GM15510 (cell line): ENCODE data around the gene C11orf86.

ENCODE experiments used
- POLR2A ChIP-seq: IDR thresholded peaks from 3 replicates; pipeline ENCODE4 v1.6.1; 2011; ENCODE audit warnings: borderline replicate concordance; ENCODE audit not compliant: insufficient read length; ENCODE audit errors: extremely low read depth

The C11orf86 gene

DNA sequence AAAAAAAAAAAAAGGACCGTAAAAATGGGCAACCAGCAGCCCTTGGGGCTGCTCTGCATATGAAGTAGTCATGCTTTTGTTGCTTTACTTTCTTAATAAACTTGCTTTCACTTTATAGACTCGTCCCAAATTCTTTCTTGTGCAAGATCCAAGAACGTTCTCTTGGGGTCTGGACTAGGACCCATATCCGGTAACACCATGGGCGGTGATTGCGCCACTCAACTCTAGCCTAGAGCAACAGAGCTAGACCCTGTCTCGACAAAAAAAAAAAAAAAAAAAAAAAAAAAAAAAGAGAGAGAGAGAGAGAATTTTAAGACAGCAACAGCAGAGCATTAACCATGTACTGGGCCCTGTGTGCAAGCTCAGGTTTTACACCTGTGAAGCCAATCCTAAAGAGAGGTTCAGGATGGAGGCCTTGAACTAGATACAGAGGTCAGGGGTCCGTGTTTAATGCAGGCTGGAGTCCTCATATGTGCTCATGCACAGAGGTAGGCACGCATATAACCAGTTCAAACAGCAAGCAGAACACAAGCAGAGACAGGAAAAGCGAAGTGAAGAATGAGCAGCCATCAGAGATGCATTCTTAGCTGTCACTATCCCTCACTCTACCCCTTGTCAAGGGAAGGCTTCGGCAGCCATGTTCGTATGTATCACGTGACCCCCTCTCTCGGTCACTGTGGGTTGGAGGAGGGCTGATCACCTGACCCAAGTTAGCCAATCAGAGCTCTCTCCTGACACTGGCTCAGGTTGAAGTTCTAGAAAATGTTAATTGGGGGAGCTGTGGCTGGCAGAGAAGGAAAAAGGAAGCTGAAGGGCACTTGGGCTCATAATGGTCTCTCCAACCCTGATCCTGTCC, 31.2 kb downstream of the C11orf86 start:
- no peak for TF ChIP-seq POLR2A

DNA sequence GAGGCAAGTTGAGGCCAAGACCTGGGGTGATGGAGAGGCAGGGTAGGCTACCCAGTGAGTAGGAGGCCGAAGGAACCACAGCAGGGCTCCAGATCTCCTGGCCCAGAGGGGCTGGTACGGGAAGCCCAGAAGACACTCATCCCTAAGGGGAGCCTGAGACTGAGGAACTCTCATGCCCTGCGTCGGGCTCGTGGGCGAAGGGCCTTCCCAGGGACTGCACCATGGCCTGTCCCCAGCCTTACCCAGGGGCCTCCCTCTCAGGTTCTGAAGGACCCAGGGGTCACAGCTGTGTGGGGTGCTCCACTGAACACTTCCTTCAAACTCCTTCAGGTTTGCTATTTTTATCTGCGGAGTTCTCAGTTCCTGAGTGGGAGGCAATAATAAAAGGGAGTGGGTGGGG, 32.0 kb downstream of the C11orf86 start:
- TF ChIP-seq POLR2A: no peak

DNA sequence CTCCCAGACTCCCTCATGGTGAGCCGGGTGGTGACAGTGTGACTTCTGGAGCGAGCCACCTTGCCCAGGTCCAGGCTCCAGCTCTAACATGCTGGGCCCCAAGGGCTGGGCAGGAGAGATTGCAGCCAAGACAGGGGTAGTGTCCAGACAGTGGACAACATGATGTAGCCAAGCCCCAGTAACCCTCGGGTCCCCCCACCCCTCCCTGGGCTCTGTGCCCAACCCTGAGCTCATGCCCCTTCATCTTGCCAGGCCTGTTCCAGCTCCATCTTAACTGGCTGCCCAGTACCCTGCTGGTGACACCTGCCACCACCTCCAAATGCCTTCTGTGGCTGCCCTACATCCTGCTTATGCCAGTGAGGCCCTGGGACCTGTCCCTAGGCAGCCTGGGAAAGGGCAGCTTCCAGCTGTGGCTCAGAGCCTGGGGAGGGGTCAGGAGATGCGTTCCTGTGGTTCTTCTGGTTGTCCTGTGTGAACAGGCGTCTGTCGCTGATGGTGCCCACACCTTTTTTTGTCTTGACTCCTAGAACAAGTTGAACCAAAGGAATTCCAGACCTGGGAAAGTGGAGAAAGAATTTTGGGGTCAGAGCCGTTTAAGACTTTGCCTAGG, 35.3 kb downstream of the C11orf86 start:
- TF ChIP-seq POLR2A: no peak

DNA sequence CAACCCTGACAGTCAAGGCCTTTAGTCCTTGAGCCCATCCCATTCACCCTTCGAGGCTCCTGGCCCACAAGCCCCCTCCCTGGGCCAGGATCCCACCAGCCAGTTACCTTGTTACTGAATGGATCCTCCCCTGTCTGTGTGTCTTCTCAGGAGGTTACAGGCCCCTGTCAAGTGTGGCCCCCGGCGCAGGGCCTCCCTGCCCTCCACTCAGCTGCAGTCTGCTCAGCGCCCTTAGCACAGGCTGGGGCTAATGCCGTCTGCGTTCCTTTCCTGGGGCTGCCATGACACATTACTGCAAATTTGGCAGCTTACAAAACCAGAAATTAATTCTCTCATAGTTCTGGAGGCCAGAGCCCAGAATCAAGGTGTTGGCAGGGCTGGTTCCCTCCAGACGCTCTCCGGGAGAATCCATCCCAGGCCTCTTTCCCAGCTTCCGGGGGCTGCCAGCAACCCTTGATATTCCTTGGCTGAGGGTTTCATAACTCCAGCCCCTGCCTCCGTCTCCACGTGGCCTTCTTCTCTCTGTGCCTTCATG, 38.5 kb downstream of the C11orf86 start:
- TF ChIP-seq POLR2A: no peak

DNA sequence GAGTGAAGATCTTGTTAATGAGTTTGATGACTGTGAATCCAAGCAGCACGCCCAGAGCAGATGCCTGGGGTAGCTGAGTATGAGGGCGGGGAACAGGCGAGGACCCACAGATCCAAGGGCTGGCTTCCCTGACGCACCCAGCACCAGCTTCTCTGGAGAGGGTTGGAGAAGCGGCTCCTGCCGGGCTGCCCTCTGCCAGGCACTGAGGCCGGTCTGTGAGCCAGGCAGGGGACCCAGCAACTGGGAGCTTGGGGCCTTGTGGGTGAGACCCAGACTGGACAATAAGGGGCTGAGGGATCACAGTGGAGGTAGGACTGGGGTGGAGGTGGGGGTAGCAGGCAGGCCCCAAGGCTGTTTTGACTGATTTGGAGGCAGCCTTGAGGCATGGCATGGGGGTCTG, 39.2 kb downstream of the C11orf86 start:
- TF ChIP-seq POLR2A: no peak

DNA sequence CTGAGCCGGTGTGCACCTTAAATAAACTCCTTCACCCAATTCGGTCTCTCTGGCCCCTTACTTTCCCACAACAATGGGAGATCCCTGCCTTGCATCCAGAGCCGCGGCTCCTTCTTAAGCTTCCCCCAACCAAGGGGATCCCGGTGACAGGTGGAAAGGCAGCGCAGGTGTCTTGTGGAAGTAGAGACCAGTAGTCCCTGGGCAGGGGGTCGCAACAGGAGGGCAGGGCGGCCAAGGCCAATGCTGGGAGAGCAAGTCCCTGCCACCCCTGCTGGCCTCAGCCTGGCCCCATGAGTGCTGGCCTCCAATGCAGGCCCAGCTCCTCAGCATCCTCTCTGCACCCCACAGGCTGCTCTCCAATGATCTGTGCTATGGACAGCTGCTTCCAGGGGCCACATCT, 39.9 kb downstream of the C11orf86 start:
- no peak for TF ChIP-seq POLR2A

DNA sequence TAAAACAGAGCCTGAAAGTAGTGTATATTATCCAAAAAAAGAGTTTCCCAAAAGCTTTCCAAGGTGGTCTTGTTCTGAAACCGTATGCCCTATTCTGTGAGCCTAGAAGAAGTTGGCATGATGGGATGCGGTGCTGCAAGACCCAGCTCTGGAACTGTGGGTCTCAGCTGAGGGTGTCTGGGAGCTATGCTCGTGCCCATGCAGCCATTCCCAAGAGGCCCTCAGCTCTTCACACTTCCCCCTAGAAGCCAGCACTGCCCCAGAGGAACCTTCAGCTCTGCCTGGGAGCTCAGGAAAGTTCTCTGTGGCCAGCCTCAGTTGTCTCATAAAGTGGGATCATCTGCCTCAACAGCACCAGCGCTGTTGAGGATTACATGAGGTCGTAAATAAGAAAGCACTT, 41.4 kb downstream of the C11orf86 start:
- no peak for TF ChIP-seq POLR2A

DNA sequence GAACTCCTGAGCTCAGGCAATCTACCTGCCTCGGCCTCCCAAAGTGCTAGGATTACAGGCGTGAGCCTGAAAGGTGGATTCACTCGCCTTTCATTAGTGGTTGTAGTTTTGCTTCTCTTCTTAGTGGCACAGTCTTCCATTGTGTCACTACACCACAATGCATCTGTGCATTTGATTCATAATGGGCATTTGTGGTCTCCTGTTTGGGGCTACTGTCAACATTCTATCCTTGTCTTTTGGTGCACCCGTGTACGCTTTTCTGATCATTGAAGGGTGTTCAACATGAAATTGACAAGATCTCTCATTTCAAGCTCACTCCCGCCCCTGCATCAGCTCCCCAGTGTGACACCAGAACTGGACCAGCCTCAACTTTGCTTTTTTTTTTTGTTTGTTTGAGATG, 45.8 kb downstream of the C11orf86 start:
- no peak for TF ChIP-seq POLR2A

DNA sequence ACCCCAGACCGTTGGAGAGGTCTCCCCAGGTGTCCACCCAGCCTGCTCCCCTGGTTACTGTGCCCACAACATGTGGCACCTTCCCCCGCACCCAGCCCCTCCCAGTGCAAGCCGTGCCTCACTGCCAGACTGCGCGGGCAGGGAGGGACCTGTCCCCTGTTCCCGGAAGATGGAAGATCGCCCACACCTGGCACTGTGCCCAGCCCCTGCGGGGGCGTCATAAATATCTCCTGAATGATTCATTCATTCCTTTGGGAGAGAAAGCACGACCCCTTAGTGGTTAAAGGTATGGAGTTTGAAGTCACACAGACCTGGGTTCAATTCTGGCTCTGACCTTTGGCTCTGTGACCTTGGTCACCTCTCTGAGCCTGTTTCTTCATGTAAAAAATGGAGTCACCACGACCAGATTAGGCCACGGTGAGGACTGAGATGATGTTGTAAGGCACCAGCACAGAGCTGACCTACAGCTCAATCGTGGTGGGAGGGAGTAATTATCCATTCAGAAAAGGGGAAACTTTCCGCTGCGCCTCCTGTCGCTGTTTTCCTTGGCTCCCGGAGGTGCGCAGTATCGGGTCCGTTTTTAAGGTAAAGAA, 47.3 kb downstream of the C11orf86 start:
- no peak for TF ChIP-seq POLR2A

DNA sequence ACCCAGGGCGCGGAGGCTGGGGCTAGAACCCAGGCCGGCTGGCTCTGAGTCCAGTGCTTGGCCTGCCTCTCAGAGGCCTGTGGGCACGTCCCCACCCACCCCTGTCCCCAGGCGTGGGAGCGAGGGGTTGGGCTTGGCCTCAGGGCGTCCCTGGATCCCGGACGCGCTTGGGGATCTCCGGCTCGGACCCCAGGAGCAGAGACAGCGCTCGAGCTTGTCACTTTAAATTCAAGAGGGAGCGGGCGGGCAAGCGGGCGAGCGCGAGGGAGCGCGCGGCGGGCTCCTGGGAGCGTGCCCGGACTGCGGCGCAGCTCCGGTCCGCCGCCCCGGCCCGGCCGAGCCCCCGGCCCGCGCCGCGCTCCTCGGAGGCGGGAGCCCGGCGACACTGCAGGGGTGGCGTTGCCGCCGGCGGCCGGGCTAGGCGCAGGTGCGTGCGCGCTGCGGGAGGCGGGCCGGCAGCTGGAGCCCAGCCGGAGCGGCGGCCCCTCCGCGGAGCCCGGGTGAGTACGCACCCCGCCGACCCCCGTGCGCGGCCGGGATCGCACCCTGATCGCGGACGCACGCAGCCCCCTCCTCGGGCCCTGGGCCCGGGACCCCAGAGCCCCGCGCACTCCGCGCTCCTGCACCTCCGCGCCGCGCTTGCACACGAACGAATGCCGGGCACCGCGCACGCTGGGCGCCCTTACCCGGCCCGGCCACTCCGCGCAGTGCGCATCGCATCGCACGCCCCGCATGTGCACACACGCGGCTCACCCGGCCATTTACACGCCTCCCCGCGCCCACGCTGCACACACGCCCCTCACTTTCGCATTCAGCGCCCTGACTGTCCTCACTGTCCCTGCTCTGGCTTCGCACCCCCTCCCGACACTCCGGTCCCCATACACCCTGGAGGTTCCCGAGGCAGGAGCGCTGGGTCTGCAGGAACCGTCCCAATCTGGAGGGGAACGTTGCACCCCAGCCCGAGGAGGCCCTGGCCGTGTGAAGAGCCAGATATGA, 48.2 kb downstream of the C11orf86 start, which contains the start of gene SYT12:
SYT12 (plus strand) TSS at position 174 of the 996 bp plus-strand sequence. CDS start 7,011 bp downstream, outside the sequence.
- no peak for TF ChIP-seq POLR2A

DNA sequence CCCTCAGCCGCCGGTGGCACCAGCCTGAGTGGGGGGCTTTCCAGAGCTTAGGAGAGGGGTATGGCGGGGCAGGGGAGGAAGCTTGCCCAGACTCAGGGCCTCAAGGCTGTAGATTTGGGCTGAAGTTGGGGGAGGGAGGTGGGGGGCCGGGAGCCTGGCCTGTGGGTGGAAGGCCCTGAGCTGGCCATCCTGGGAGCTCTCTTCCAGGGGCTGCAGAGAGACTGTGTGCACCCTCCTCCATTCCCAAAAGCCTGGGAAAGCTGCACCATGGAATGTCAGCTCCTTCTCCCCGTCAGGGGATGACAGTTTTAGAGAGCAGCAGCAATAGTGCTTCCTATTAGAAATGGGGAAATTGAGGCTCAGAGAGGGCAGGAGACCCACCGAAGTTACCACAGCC, 48.9 kb downstream of the C11orf86 start:
- no peak for TF ChIP-seq POLR2A

DNA sequence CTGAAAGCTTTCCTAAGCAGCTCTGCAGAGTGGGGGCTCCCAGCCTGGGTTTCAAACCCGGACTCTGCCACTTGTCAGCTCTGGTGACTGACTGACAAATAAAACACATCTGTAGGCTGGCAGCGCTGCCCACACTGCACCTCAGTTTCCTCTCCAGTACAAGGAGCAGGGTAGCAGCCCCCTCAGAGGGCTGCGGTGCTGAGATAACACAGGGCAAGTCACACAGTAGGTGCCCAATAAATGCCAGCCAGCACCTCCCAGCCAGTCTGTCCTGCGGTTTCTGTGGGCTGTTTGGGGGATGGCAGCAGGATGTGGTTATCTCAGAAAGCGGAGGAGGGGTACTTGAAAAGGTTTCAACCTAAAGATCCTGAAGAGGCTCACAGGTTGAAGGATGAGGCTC, 49.3 kb downstream of the C11orf86 start:
- TF ChIP-seq POLR2A: no peak

DNA sequence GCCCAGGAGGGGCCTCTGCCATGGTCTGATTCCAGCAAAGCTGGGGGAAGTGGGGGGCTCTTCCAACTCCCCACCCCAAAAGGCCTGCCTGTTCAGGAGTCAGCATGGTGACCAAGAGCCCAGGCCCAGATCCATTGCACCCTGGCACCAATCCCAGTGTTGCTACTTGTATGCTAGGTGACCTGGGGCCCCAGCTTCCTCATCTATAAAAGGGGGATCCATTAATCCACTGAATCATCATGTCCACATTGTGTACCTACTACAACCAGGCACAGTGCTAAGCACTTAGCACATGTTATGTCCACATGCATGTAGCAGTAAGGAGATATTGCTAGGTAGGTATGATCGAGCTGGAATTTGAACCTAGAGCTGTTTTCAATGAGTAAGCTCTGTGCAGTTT, 49.9 kb downstream of the C11orf86 start:
- TF ChIP-seq POLR2A: no peak

DNA sequence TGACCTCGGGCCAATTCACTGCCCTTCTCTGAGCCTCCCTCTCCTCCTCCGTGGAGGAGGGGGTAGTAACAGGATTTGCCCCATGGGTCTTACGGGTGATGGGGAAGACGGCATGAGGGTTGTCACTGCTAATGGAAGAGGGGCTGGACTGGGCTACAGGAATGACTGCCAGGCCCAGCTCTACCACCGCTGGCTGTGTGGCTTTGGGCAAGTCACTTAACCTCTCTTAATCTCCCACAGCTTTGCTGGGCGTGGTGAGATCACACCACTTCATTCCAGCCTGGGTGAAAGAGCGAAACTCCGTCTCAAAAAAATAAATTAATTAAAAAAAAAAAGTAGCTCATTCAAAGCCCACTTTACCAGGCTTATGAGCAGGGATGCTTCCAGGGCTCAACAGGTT, 50.6 kb downstream of the C11orf86 start:
- TF ChIP-seq POLR2A: no peak
